ENCODE results near the gene ASB4.
A peak's percentile ranks its signal among the peaks of the same experiment; 100 is the strongest.
"Not testable (repeated sequence)": the region's sequence is repeated elsewhere in the genome, so short reads cannot be mapped to it uniquely, and the experiment has no call there.

The ASB4 gene

GRCh38 chr7:95485391-95486123 is at the start of gene ASB4:
Gene ASB4 (plus strand): TSS chr7:95485943. CDS start chr7:95485972, 29 bp downstream.
- DNase-seq (ENCODE audit: low read depth): no peak

- DNase-seq (ENCODE audit: low read depth): no peak
Observed at GRCh38 chr7:95436407-95436806, 49.3 kb upstream of the ASB4 start.

GRCh38 chr7:95440394-95441038 is 45.2 kb upstream of the ASB4 start:
- DNase-seq (ENCODE audit: low read depth): no peak

- no peak for DNase-seq (ENCODE audit: low read depth)
Observed at GRCh38 chr7:95441042-95441823, 44.5 kb upstream of the ASB4 start.

GRCh38 chr7:95444796-95445195 is 40.9 kb upstream of the ASB4 start:
- DNase-seq (ENCODE audit: low read depth): no peak

- DNase-seq (ENCODE audit: low read depth): no peak
Observed at GRCh38 chr7:95446618-95447017, 39.1 kb upstream of the ASB4 start.

GRCh38 chr7:95454438-95455045 is 31.2 kb upstream of the ASB4 start:
- no peak for DNase-seq (ENCODE audit: low read depth)

GRCh38 chr7:95457947-95458346 is 27.8 kb upstream of the ASB4 start:
- no peak for DNase-seq (ENCODE audit: low read depth)

- DNase-seq (ENCODE audit: low read depth): not testable (repeated sequence)
Observed at GRCh38 chr7:95460653-95461052, 25.1 kb upstream of the ASB4 start.

- no peak for DNase-seq (ENCODE audit: low read depth)
Observed at GRCh38 chr7:95467912-95468607, 17.7 kb upstream of the ASB4 start.

GRCh38 chr7:95469187-95469586 is 16.6 kb upstream of the ASB4 start:
- DNase-seq (ENCODE audit: low read depth): no peak

GRCh38 chr7:95469848-95470247 is 15.9 kb upstream of the ASB4 start:
- no peak for DNase-seq (ENCODE audit: low read depth)

GRCh38 chr7:95470452-95470851 is 15.3 kb upstream of the ASB4 start:
- no peak for DNase-seq (ENCODE audit: low read depth)

- DNase-seq (ENCODE audit: low read depth): no peak
Observed at GRCh38 chr7:95471071-95471470, 14.7 kb upstream of the ASB4 start.

GRCh38 chr7:95472581-95473161 is 13.1 kb upstream of the ASB4 start:
- no peak for DNase-seq (ENCODE audit: low read depth)

- no peak for DNase-seq (ENCODE audit: low read depth)
Observed at GRCh38 chr7:95473276-95473985, 12.3 kb upstream of the ASB4 start.

GRCh38 chr7:95476072-95476847 is 9.5 kb upstream of the ASB4 start:
- no peak for DNase-seq (ENCODE audit: low read depth)

GRCh38 chr7:95476904-95477594 is 8.7 kb upstream of the ASB4 start:
- DNase-seq (ENCODE audit: low read depth): peak; percentile 23

- DNase-seq (ENCODE audit: low read depth): no peak
Observed at GRCh38 chr7:95478272-95479037, 7.3 kb upstream of the ASB4 start.

Measured in activated T-cell treated with anti-CD3 and anti-CD28 coated beads for 1 hour (primary cell).